Subcutaneous adipose tissue (tissue), 4 donors: ENCODE measurements around the gene ADD2. TPM values are rescaled to one million over a fixed set of nuclear protein-coding genes. Genes with fewer than 3 reads are reported as not detected.

Experiments used
- total RNA-seq, 4 donors: library from RNA; depleted of rRNA; stranded (reverse); fragments of >200 nt; gene quantifications; one replicate each; pipeline ENCODE4 v1.1.0, GENCODE V29; 2016
- TF ChIP-seq, protein P1 (sequence below): fragments of 450-650 bp; IDR thresholded peaks from one replicate; pipeline ENCODE4 v1.5.1; 2016; ENCODE audit warnings: low read depth, mild to moderate bottlenecking, control low read depth, antibody characterized with exemption, moderate library complexity

Gene ADD2
- total RNA-seq, 4 donors from 2014 or later: 0.75 to 2.9 (median 1.3) TPM

DNA sequence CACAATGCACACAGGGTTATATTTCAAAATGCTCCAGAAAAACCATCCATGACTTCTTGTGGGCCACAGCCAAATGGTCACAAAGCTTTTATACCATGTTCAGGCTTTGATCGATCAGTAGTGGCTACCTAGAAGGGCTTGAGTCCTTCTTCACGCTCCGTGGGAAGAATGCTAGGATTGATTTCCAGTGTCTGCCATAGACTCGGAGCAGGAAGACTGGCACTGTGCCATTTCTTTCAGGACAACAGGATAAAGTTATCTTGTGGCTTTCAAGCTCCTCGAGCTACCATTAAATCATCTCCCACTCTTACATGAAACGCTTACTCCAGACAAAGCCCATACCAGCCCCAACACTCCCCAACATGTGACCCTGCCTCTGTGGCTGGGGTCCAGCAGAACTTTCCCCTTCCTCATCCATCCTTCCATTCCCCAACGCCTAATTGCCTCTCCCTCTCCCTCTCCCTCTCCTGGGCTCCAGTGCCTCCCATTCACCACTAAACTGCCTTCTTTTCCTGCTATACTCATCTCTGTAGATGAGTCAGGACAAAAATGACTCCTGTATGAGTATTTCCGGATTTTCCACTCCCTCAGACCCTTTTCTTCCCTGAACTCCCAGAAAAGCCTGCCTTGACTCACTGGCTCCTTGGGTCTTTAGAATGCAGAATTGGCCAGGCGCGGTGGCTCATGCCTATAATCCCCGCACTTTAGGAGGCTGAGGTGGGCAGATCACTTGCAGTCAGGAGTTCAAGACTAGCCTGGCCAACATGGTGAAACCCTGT lies 40.9 kb downstream of the ADD2 start:
- TF ChIP-seq, protein P1, sequence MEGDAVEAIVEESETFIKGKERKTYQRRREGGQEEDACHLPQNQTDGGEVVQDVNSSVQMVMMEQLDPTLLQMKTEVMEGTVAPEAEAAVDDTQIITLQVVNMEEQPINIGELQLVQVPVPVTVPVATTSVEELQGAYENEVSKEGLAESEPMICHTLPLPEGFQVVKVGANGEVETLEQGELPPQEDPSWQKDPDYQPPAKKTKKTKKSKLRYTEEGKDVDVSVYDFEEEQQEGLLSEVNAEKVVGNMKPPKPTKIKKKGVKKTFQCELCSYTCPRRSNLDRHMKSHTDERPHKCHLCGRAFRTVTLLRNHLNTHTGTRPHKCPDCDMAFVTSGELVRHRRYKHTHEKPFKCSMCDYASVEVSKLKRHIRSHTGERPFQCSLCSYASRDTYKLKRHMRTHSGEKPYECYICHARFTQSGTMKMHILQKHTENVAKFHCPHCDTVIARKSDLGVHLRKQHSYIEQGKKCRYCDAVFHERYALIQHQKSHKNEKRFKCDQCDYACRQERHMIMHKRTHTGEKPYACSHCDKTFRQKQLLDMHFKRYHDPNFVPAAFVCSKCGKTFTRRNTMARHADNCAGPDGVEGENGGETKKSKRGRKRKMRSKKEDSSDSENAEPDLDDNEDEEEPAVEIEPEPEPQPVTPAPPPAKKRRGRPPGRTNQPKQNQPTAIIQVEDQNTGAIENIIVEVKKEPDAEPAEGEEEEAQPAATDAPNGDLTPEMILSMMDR: no peak

DNA sequence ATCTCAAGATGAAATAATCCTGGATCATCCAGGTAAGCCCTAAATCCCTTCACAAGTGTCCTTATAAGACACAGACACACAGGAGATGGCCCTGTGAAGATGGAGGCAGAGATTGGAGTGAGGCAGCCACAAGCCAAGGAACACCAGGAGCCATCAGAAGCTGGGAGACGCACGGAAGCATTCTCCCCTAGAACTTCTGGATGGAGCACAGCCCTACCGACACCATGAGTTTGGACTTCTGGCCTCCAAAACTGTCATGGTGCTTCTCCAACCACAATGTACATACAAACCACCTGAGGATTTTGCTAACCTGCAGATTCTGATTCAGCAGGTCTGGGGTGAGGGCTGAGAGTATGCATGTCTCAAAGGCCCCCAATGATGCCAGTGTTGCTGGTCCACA lies 42.5 kb downstream of the ADD2 start:
- TF ChIP-seq, protein P1: no peak

DNA sequence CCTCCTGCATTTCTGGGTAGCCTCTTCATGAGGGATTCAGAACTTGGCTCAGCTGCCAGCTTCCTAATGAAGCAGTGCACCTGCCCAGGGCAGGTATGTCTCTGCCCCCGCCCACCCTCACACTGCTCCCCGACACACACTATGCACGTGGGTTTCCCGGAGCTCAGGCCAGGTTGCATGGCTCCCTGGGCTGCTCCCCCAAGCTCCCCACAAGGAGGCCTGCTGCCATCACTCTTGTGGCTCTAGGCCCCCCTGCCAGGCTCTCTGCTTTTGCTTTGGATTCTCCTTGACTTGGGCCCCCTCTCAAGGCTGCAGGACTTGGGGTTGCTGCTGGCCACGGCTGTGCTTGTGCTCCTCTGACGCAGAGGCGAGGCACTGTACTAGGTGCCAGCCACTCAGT lies 43.6 kb downstream of the ADD2 start:
- TF ChIP-seq, protein P1: no peak

DNA sequence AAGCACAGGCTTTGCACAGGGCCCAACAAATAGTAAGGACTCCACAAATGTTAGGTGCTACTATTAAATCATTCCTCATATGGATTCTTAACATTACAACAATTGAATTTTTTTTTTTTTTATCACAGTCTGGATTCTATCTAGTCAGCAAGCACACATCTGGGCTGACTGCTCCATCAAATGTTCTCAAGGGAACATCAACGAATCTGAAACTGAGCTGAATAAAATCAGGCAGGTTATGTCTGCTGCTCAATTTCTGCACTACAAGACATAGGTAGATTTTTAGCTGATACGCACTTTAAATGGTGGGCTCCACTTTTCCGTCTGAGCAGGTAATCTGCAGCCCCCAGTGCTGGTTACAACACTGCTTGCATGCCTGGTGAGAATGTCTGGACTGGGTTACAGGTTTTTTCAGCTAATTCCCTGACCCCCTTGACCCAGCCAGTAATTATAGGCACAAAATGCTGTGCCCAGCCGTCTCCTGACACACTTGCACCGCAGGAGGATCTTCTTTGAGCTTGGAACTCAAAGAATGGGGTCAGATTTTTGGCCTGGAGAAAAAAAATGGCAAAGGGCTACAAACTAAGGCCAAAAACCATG lies 44.6 kb downstream of the ADD2 start:
- TF ChIP-seq, protein P1: no peak

DNA sequence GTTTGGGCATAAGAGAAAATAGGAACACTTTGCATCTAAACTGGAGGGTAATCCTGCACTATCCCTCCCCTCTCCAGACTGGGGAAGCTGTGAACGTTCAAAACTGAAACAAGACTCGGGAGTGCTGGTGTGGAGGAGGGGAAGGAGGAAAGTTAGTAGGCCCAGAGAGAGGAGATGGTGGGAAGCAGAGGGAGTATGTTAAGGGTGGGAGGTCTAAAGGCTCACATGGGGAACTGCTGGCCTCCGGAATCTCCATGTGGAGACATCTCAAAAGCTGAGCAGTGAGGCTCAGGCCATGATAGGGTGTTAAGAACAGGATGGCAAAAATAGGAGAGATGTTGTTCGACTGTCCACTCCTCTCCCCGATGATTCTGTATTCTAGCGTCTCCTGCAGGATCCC lies 47.9 kb downstream of the ADD2 start:
- TF ChIP-seq, protein P1: no peak

DNA sequence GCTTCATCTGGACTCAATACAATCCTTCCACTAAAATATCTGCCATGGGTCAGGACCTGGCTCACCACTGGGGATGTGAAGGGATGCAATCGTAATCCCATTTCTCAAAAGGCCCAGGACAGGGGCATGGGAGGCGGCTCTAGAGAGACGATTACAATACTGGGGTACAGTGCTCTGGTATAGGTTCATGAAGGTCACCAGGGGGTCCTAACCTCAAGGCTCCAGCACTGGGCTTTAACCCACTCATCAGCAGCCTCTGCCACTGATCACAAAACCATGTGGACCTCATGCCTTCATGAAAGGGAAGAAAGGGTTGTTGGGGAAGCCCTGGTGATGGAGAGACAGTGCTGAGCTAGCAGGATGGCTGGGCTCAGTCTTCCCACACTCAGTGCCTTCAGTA lies 48.8 kb downstream of the ADD2 start:
- TF ChIP-seq, protein P1: no peak

DNA sequence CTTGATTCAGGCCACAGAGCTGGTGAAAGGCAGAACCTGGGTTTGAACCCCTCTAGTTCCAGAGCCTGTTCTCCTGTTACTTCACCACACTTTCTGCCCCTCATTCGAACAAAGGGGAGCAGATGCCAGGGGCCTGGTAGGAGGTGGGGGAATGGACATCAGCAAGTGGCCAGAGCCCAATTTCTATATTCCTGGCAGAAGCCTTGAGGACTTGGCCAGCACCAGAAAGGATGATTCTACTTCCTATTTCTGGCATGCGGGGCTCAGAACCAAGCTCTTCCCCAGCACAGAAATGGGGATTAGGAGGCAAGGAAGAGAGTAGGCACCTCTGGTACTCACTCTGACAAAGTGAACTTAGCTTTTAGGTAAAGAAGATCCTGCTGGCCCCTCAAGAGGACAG lies 49.3 kb downstream of the ADD2 start:
- TF ChIP-seq, protein P1: no peak
